ENCODE data around the gene MBP.

DNA sequence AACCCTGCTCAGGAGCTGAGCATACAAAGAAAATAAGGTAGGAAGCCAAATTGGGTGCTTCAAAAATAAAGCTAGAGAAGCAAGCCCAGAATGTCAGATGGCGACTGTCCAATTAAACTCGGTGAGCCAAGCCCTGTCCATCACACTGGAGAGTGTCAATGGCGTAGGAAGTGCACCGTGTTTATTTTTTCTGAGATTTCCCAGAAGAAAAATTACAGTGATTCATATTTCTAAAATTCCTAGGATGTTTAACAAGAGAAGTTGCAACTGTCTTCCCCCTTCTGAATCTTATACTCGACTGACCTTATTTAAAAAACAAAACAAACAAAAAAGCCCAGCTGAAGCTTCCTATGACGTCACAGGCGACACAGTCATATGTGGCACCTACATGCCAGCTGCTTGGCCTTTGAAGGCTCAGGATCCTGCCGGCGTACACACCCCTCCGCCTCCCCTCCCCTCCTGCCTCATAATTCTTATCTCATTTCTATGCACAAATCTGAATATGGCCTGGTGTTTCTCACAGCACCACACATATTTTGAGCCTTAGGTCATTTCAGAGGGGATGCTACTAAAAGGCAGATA is 60.8 kb downstream of the MBP start:
- TF ChIP-seq, protein P1, sequence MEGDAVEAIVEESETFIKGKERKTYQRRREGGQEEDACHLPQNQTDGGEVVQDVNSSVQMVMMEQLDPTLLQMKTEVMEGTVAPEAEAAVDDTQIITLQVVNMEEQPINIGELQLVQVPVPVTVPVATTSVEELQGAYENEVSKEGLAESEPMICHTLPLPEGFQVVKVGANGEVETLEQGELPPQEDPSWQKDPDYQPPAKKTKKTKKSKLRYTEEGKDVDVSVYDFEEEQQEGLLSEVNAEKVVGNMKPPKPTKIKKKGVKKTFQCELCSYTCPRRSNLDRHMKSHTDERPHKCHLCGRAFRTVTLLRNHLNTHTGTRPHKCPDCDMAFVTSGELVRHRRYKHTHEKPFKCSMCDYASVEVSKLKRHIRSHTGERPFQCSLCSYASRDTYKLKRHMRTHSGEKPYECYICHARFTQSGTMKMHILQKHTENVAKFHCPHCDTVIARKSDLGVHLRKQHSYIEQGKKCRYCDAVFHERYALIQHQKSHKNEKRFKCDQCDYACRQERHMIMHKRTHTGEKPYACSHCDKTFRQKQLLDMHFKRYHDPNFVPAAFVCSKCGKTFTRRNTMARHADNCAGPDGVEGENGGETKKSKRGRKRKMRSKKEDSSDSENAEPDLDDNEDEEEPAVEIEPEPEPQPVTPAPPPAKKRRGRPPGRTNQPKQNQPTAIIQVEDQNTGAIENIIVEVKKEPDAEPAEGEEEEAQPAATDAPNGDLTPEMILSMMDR (IDR thresholded peaks at IDR 0.05), result no peak
- no peak for TF ChIP-seq POLR2A (IDR thresholded peaks at IDR 0.05)
